Rectal smooth muscle tissue (tissue), 1 donor: ENCODE results near the gene PTPN6.
A peak's percentile ranks its signal among the peaks of the same experiment; 100 is the strongest.
"Not testable (repeated sequence)": the region's sequence is repeated elsewhere in the genome, so short reads cannot be mapped to it uniquely, and the experiment has no call there.

Experiments
- H3K27ac ChIP-seq: one replicate; pipeline ENCODE4 v1.7.0; 2013; ENCODE audit warnings: low read depth, low read length, inconsistent platforms
- H3K27me3 ChIP-seq: one replicate; pipeline ENCODE4 v1.7.0; 2013; ENCODE audit warnings: low read length; ENCODE audit not compliant: control insufficient read depth, insufficient read depth
- H3K36me3 ChIP-seq: one replicate; pipeline ENCODE4 v1.7.0; 2013; ENCODE audit warnings: low read length; ENCODE audit not compliant: control insufficient read depth, insufficient read depth
- H3K4me1 ChIP-seq: one replicate; pipeline ENCODE4 v1.7.0; 2013; ENCODE audit warnings: low read length; ENCODE audit not compliant: control insufficient read depth, insufficient read depth
- H3K4me3 ChIP-seq: one replicate; pipeline ENCODE4 v1.7.0; 2013; ENCODE audit warnings: low read length
- H3K9ac ChIP-seq: one replicate; pipeline ENCODE4 v1.7.0; 2013; ENCODE audit warnings: low read length

PTPN6 gene

DNA sequence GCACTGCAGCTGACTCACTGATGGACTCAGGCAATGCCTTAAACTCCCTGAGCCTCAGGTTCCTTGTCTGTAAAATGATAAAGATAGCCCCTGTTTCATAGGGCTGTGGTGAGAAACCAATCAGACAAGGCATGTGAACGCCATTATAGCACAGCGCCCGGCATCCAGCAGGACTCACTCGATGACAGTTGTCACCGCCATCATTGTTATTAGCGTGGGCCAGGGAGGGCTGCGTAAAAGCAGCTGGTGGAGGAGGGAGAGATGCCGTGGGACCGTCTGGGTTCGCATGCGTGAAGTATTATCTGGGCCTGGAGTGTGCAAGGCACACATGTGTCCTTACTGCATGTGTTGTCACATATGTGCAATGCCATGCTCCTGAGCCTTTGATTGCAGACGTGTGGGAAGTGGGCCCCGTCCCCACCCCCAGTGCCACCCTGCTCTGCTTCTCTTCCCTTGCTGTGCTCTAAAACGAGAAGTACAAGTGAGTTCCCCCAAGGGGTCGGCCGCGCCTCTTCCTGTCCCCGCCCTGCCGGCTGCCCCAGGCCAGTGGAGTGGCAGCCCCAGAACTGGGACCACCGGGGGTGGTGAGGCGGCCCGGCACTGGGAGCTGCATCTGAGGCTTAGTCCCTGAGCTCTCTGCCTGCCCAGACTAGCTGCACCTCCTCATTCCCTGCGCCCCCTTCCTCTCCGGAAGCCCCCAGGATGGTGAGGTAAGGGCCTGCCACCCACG lies at the start of gene PTPN6:
Gene PTPN6 (plus strand): TSS at position 546 of the 730 bp plus-strand sequence. CDS start 157 bp downstream, at position 703.
- peak within 1 kb of the TSS; percentile 39 for H3K9ac ChIP-seq
- H3K27me3 ChIP-seq: no peaks in the 10 kb centered on the region
- peak within 1 kb of the TSS; percentile 37 for H3K27ac ChIP-seq
- H3K36me3 ChIP-seq: no peaks in the 10 kb centered on the region
- H3K4me3 ChIP-seq: peak within 1 kb of the TSS; percentile 62
- no peaks in the 10 kb centered on the region for H3K4me1 ChIP-seq

DNA sequence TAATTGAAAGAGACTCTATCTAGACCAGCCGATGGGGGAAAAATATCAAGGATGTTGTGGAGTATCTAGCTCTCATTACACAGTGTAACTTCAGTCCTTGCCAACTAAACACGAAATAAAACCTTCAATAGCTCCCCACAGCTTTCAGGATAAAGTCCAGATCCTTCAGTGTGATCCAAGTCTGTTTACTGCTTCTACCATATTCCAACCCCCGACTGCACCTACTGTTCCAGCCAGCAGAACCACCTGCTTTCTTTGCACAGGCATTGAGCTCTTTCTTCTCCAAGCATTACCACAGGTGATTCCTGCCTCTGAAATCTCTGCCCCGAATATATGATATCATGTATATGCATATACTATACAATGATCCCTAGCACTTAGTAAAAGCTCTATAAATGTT lies 48.7 kb upstream of the PTPN6 start:
- H3K36me3 ChIP-seq: no peaks in the 10 kb centered on the region
- peaks cover 8% of the 10 kb centered on the region for H3K4me1 ChIP-seq
- H3K27ac ChIP-seq: no peak overlapping the region
- no peaks in the 10 kb centered on the region for H3K27me3 ChIP-seq
- no peak overlapping the region for H3K9ac ChIP-seq
- no peak overlapping the region for H3K4me3 ChIP-seq

DNA sequence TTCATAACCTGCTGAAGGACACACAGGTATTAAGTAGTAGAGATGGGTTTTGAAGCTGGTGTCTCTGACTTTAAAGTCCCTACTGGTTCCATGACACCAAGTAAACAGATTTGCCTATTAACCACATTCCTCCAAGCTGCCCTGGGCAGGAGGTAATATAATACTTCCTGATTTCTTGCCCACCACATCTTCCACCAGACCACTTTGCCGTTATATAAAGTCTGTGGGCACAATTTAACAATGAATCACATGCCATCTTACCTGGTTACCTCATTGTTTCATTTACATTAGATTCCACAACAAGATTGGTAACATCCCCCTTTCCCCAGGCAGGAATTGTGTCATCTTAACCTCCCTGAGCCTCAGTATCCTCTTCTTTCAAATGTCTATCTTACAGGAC lies 47.4 kb upstream of the PTPN6 start:
- Histone ChIP-seq H3K27me3 (no peaks in the 10 kb centered on the region), H3K4me3 (no peak overlapping the region)

DNA sequence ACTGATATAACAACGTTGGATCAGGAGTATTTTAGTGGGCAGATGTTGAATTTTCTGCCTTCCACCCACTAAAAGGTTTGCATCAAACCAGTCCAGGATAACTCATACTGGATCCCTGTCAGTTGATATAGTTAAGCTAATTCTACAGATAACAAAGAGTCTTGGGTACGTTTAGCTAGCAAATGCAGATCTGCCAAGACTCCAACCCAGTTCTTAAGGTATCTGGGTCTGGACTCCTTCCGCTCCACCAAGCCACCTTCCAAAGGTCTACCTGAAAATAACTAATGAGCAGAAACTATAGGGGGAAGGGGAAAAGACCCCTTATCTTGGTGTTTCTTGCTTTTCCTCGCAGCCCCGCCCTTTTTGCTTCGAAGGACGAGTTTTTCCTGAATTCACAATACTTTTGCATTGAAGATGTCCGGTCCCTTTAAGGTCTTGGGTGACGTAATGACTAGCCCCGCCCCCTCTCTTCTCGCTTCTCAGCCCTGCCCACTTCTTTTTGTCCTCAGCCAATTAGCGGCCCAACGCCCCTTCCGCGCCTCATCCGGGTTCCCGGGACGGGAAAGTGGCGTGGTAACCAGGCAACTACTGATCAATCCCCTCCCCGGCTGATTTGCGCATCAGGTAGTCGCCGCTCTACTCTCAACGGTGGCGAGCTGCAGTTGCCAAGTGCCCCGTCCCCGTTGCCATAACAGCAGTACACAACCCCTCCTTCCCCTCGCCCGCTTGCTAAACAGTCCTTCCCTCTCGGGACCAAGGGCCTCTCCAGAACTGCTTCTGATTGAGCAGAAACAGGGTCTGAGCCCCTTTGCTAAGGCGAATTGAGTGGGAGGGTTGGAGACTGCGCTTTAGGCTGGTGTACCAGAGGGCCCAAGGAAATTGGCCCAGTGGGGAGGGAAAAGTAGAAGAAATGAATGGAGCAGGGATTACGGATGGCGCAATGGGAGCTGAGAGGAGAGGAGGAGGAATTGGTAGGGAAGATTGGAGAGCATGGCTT lies 46.6 kb upstream of the PTPN6 start, which contains the start of gene LRRC23:
Gene LRRC23 (plus strand): TSS at position 543 of the 997 bp plus-strand sequence. CDS start 812 bp downstream, outside the sequence.
- Histone ChIP-seq H3K27ac (peak within 1 kb of the TSS; percentile 75), H3K4me3 (peak within 1 kb of the TSS; percentile 99), H3K36me3 (no peaks in the 10 kb centered on the region), H3K9ac (peak within 1 kb of the TSS; percentile 78), H3K4me1 (peaks cover 8% of the 10 kb centered on the region), H3K27me3 (no peaks in the 10 kb centered on the region)

More for the DNA sequence above, 47.4 kb upstream of the PTPN6 start:
- H3K9ac ChIP-seq: no peak overlapping the region
- H3K36me3 ChIP-seq: no peaks in the 10 kb centered on the region
- H3K4me1 ChIP-seq: peaks cover 8% of the 10 kb centered on the region
- no peak overlapping the region for H3K27ac ChIP-seq

DNA sequence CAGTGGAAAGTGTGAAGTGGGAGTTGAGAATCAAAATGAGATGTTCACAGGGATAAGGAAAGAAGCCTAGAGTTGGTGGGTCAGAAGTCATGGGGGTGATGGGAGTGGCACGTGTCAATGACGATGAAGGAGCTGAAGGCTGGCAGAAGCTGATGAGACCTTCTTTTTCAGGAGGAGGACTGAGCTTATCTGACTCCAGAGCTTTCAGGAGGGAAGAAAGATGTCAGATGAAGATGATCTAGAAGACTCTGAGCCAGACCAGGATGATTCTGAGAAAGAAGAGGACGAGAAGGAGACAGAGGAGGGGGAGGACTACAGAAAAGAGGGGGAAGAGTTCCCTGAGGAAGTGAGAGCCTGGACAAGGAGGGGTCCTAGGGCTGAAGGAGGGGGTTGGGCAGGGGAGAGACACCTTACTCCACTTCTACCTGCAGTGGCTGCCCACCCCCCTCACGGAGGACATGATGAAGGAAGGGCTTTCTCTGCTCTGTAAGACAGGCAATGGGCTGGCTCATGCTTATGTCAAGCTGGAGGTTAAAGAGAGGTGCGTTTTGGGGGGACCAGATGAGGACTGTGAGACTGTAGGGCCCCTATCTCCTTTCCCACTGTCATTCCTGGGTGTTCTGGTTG lies 45.6 kb upstream of the PTPN6 start:
- Histone ChIP-seq H3K36me3 (no peaks in the 10 kb centered on the region), H3K4me3 (peak overlapping the region; percentile 99), H3K9ac (no peak overlapping the region), H3K27me3 (no peaks in the 10 kb centered on the region), H3K27ac (no peak overlapping the region), H3K4me1 (peaks cover 8% of the 10 kb centered on the region)

DNA sequence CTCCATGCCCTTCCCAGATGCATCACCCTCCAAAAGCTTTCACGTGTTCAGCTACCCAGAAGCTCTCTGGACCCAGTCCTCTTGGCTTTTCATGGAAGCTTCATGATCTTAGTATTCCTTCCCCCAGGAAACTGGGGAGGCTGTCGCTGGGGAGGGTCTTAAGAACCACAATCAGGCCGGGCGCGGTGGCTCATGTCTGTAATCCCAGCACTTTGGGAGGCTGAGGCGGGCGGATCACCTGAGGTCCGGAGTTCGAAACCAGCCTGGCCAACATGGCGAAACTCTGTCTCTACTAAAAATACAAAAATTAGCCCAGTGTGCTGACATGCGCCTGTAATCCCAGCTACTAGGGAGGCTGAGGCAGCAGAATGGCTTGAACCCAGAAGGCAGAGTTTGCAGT lies 43.0 kb upstream of the PTPN6 start:
- not testable (repeated sequence) for H3K4me3 ChIP-seq, H3K36me3 ChIP-seq, H3K9ac ChIP-seq, H3K27ac ChIP-seq, H3K4me1 ChIP-seq, H3K27me3 ChIP-seq

DNA sequence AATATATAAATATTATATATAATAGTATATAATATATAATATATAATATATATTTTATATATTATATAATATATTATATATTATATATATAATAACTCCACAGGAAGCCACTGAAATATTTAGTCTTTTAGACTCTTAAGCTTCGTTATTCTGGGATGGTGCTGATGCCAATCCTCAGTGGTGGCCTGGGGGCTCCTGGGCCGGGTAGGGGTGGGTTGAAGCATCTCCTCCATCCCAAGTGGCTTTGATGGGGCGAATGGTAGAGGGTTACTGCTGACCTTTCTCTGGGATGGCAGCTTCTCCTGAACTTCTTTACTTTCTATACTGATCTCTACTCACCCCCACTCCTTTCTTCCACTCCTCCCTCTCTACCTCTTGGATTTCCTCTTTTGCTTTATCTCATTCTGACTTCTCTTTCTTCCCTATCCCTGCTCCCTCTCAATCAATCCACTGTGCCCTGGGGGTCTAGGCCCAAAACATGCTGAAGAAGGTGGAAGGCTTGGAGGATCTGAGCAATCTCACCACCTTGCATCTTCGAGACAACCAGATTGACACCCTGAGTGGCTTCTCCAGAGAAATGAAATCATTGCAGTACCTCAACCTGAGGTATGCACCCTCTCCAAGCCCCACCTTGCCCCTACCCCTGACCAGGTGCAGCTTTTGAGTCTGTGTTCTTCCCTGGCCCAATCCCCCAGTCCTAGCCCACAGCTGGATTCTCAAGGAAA lies 41.6 kb upstream of the PTPN6 start:
- Histone ChIP-seq H3K27ac (no peak overlapping the region), H3K27me3 (no peaks in the 10 kb centered on the region), H3K4me1 (peaks cover 9% of the 10 kb centered on the region), H3K36me3 (no peaks in the 10 kb centered on the region), H3K9ac (no peak overlapping the region), H3K4me3 (no peak overlapping the region)

DNA sequence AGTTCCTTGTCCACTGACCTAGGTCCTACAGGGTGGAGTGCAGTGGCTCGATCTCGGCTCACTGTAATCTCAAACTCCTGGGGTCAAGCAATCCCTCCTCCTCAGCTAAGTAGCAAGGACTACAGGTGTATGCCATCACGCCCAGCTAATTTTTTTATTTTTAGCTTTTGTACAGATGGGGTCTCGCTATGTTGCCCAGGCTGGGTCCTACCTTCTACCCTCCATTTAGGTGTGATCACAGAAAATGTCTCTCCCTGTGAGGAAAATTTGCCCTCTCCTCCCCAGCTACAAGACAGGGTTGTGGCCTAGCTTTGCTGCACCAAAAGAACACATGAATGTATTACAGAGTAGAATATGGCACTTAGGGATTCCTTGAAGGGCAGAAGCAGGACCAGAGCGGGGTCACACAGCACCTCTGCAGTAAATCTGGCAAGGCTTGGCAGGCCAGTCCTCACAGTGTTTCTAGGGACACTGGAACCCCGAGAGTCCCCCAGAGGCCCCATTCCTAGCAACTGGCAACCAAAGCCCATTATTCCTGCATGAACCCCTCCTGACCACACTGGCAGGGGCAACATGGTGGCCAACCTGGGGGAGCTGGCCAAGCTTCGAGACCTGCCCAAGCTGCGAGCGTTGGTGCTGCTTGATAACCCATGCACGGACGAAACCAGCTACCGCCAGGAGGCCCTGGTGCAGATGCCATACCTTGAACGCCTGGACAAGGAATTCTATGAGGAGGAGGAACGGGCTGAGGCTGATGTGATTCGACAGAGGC lies 38.8 kb upstream of the PTPN6 start:
- H3K27me3 ChIP-seq: no peaks in the 10 kb centered on the region
- no peak overlapping the region for H3K4me3 ChIP-seq
- H3K36me3 ChIP-seq: no peaks in the 10 kb centered on the region
- no peak overlapping the region for H3K9ac ChIP-seq
- peaks cover 8% of the 10 kb centered on the region for H3K4me1 ChIP-seq
- H3K27ac ChIP-seq: no peak overlapping the region

DNA sequence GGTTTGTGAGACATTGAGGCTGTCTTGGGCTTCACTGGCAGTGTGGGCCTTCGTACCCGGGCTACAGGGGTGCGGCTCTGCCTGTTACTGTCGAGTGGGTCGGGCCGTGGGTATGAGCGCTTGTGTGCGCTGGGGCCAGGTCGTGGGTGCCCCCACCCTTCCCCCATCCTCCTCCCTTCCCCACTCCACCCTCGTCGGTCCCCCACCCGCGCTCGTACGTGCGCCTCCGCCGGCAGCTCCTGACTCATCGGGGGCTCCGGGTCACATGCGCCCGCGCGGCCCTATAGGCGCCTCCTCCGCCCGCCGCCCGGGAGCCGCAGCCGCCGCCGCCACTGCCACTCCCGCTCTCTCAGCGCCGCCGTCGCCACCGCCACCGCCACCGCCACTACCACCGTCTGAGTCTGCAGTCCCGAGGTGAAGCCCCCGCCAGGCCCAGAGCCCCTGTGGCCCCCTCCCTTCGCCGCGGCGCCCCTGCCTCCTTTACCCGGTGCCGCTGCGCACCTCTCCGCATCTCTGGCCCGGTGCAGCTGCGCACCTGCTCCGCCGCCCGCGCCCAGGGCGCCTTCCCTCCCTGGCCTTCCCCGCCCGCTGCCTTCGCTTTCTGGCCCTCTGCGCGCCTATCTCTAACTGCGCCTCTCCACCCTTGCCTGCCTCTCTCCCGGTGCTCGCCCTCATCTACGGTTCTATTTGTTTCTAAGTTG lies 36.8 kb upstream of the PTPN6 start, which contains the start of gene ENO2:
Gene ENO2 (plus strand): TSS at position 335 of the 701 bp plus-strand sequence. CDS start 1,253 bp downstream, outside the sequence.
- H3K36me3 ChIP-seq: peaks cover 2% of the 10 kb centered on the region
- H3K9ac ChIP-seq: peak within 1 kb of the TSS; percentile 74
- H3K4me1 ChIP-seq: peaks cover 8% of the 10 kb centered on the region
- no peaks in the 10 kb centered on the region for H3K27me3 ChIP-seq
- peak within 1 kb of the TSS; percentile 84 for H3K4me3 ChIP-seq
- H3K27ac ChIP-seq: peak within 1 kb of the TSS; percentile 85

DNA sequence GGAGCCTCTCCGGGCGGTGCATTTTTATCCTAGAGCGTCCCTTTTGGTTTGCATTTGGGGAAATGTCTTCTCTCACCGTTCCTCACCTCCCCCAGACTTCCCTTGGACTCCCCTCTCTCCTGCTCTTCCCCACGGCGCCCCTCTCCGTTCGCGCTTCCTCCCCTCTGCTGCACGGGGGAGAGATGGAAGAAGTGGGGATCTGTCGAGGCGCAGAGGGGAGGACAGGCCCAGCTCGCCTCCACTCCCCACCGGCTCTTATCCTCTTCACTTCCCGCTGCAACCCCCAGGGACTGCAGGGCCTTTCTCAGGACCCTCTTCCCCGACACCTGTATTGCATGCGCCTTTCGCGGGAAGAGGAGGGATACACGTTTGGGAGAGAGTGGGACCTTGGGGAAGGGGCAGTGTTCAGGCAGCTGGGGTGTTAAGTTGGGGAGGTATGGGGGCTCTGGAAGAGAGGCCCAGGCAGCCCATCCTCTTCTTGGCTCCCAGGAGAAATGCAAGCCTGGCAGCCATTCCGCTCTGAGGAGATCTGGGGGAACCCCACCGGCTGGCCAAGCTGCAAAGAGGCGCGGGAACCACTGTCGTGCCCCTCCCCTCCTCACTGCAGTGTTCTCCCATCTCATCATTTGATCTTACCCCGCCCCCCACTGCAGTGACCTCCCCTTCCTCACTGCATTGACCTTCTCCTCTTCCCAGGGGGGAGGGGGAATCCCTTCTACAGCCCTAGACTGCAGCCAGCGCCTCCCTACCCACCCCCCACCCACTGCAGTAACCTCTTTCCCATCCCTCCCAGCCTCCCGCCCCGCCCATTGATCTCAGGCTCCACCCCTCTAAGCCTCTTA lies 36.0 kb upstream of the PTPN6 start:
- Histone ChIP-seq H3K27me3 (no peaks in the 10 kb centered on the region), H3K9ac (peak overlapping the region; percentile 53), H3K27ac (peak overlapping the region; percentile 85)

More for the DNA sequence above, 36.0 kb upstream of the PTPN6 start:
- H3K36me3 ChIP-seq: peaks cover 2% of the 10 kb centered on the region
- H3K4me3 ChIP-seq: peak overlapping the region; percentile 84
- peaks cover 8% of the 10 kb centered on the region for H3K4me1 ChIP-seq
